Peyer's patch (tissue), 4 donors: Measurements from ENCODE around the gene SLC16A11. TPM values are rescaled to one million over a fixed set of nuclear protein-coding genes. Genes with fewer than 3 reads are reported as not detected.

Experiments used
- DNase-seq, 3 donors: peaks; one replicate each; pipeline ENCODE4 v3.0.0-alpha.2; 2017 to 2019
- H3K27ac ChIP-seq, 4 donors: fragments of 200-600 bp; sonication (generic); one replicate each; pipeline ENCODE4 v1.5.1; 2016 to 2019
- H3K27me3 ChIP-seq, 2 donors: fragments of 200-600 bp; sonication (generic); one replicate each; pipeline ENCODE4 v1.5.1; 2019
- H3K36me3 ChIP-seq, 3 donors: fragments of 200-600 bp; sonication (generic); one replicate each; pipeline ENCODE4 v1.5.1; 2016 to 2019
- H3K4me1 ChIP-seq, 4 donors: fragments of 200-600 bp; sonication (generic); one replicate each; pipeline ENCODE4 v1.5.1; 2016 to 2019
- H3K4me3 ChIP-seq, 4 donors: fragments of 200-600 bp; sonication (generic); 1 replicate in 3 of 4; 2 replicates in 1 of 4; pipeline ENCODE4 v1.5.1; 2016 to 2019; ENCODE audit warnings: mild to moderate bottlenecking in 1 of 4
- H3K9me3 ChIP-seq, 4 donors: fragments of 200-600 bp; sonication (generic); one replicate each; pipeline ENCODE4 v1.5.1; 2016 to 2019; ENCODE audit warnings: mild to moderate bottlenecking in 1 of 4
- POLR2A ChIP-seq, 2 donors: fragments of 450-650 bp; IDR thresholded peaks; one replicate each; pipeline ENCODE4 v1.5.1; 2017; ENCODE audit warnings: antibody characterized with exemption in 2 of 2, mild to moderate bottlenecking in 2 of 2, moderate library complexity in 2 of 2
- total RNA-seq, 4 donors: library from RNA; depleted of rRNA; stranded (reverse); fragments of >200 nt; gene quantifications; one replicate each; pipeline ENCODE4 v1.1.0, GENCODE V29; 2016
- TF ChIP-seq, protein P1 (sequence below), 6 experiments: fragments of 450-650 bp in 4 of 6; fragments of 200-600 bp in 2 of 6; sonication (generic) in 1 of 6; IDR thresholded peaks; one replicate each; pipeline ENCODE4 v1.5.1; 2017 to 2019; ENCODE audit warnings: antibody characterized with exemption in 6 of 6, mild to moderate bottlenecking in 3 of 6, moderate library complexity in 1 of 6

Gene SLC16A11
- total RNA-seq, 4 donors from 2014 or later, result 0.94 to 1.1 TPM; not detected in 2

DNA sequence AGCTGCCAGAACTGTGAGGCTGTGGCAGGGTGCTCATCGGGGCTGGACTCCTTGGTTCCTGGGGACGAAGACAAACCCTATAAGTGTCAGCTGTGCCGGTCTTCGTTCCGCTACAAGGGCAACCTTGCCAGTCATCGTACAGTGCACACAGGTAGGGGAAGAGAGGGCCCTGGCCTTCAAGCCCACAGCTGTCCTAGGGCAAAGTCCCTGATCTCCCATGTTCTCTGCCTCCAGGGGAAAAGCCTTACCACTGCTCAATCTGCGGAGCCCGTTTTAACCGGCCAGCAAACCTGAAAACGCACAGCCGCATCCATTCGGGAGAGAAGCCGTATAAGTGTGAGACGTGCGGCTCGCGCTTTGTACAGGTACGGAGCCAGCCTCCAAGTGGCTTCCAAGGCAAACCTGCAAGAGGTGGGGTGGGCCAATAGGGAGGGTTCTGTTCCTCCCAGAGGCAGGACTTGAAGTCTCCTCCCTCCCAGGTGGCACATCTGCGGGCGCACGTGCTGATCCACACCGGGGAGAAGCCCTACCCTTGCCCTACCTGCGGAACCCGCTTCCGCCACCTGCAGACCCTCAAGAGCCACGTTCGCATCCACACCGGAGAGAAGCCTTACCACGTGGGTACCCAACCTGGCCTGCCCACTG lies 17.3 kb downstream of the SLC16A11 start:
- no peak for DNase-seq
- Histone ChIP-seq H3K4me3 (no peak overlapping the region), H3K9me3 (no peaks in the 10 kb centered on the region), H3K4me1 (peaks cover 2 to 24% (median 15%) of the 10 kb centered on the region in 4 donors), H3K27ac (no peak overlapping the region), H3K27me3 (no peaks in the 10 kb centered on the region), H3K36me3 (no peaks in the 10 kb centered on the region)
- TF ChIP-seq, protein P1, sequence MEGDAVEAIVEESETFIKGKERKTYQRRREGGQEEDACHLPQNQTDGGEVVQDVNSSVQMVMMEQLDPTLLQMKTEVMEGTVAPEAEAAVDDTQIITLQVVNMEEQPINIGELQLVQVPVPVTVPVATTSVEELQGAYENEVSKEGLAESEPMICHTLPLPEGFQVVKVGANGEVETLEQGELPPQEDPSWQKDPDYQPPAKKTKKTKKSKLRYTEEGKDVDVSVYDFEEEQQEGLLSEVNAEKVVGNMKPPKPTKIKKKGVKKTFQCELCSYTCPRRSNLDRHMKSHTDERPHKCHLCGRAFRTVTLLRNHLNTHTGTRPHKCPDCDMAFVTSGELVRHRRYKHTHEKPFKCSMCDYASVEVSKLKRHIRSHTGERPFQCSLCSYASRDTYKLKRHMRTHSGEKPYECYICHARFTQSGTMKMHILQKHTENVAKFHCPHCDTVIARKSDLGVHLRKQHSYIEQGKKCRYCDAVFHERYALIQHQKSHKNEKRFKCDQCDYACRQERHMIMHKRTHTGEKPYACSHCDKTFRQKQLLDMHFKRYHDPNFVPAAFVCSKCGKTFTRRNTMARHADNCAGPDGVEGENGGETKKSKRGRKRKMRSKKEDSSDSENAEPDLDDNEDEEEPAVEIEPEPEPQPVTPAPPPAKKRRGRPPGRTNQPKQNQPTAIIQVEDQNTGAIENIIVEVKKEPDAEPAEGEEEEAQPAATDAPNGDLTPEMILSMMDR (IDR thresholded peaks at IDR 0.05), result no peak

GRCh38 chr17:7025245-7025644 lies 18.6 kb downstream of the SLC16A11 start:
- H3K9me3 ChIP-seq, result no peaks in the 10 kb centered on the region
- H3K4me3 ChIP-seq, result no peak overlapping the region
- peaks cover 2 to 24% (median 15%) of the 10 kb centered on the region in 4 donors for H3K4me1 ChIP-seq
- H3K27ac ChIP-seq, result no peak overlapping the region
- DNase-seq, result no peak
- no peaks in the 10 kb centered on the region for H3K27me3 ChIP-seq
- no peak for TF ChIP-seq POLR2A (IDR thresholded peaks at IDR 0.05)
- TF ChIP-seq, protein P1 (IDR thresholded peaks at IDR 0.05), result no peak
- H3K36me3 ChIP-seq, result no peaks in the 10 kb centered on the region

DNA sequence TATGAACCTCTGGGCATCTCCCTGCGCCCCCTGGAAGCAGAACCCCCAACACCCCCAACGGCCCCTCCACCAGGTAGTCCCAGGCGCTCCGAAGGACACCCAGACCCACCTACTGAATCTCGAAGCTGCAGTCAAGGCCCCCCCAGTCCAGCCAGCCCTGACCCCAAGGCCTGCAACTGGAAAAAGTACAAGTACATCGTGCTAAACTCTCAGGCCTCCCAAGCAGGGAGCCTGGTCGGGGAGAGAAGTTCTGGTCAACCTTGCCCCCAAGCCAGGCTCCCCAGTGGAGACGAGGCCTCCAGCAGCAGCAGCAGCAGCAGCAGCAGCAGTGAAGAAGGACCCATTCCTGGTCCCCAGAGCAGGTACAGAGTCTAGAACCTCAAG lies 19.5 kb downstream of the SLC16A11 start:
- H3K4me3 ChIP-seq, result no peak overlapping the region
- H3K4me1 ChIP-seq, result peaks cover 2 to 21% (median 13%) of the 10 kb centered on the region in 4 donors
- TF ChIP-seq POLR2A (IDR thresholded peaks at IDR 0.05), result no peak
- TF ChIP-seq, protein P1 (IDR thresholded peaks at IDR 0.05), result no peak
- no peaks in the 10 kb centered on the region for H3K27me3 ChIP-seq
- DNase-seq, result no peak
- H3K9me3 ChIP-seq, result no peaks in the 10 kb centered on the region
- no peaks in the 10 kb centered on the region for H3K36me3 ChIP-seq
- no peak overlapping the region for H3K27ac ChIP-seq

- TF ChIP-seq POLR2A (IDR thresholded peaks at IDR 0.05), result peak in 1 of 2 donors; percentile 54
- TF ChIP-seq, protein P1 (IDR thresholded peaks at IDR 0.05), result no peak
- Histone ChIP-seq H3K4me3 (peak overlapping the region in 3 of 4 donors; percentile 32 to 50 (median 36)), H3K27me3 (no peaks in the 10 kb centered on the region), H3K4me1 (peaks cover 2 to 21% (median 12%) of the 10 kb centered on the region in 4 donors), H3K9me3 (no peaks in the 10 kb centered on the region), H3K27ac (peak overlapping the region; percentile 60 to 85 (median 67)), H3K36me3 (no peaks in the 10 kb centered on the region)
- peak; percentile 89 to 97 (median 97) for DNase-seq
Measured at GRCh38 chr17:7023576-7024401, 20.1 kb downstream of the SLC16A11 start.

GRCh38 chr17:7022781-7023571 lies 20.9 kb downstream of the SLC16A11 start, which contains the start of gene BCL6B:
Gene BCL6B (plus strand): TSS chr17:7023050. CDS start chr17:7023672, 622 bp downstream.
- TF ChIP-seq POLR2A (IDR thresholded peaks at IDR 0.05), result no peak
- TF ChIP-seq, protein P1 (IDR thresholded peaks at IDR 0.05), result no peak
- no peaks in the 10 kb centered on the region for H3K9me3 ChIP-seq
- DNase-seq, result no peak
- H3K4me1 ChIP-seq, result peaks cover 2 to 23% (median 12%) of the 10 kb centered on the region in 4 donors
- no peaks in the 10 kb centered on the region for H3K27me3 ChIP-seq
- peak within 1 kb of the TSS; percentile 4 to 50 (median 41) for H3K4me3 ChIP-seq
- no peaks in the 10 kb centered on the region for H3K36me3 ChIP-seq
- peak within 1 kb of the TSS; percentile 60 to 85 (median 70) for H3K27ac ChIP-seq
